Measurements from ENCODE around the gene BRAT1.

The BRAT1 gene

GRCh38 chr7:2499181-2499580 is 56.1 kb downstream of the BRAT1 start:
- TF ChIP-seq, protein P1, sequence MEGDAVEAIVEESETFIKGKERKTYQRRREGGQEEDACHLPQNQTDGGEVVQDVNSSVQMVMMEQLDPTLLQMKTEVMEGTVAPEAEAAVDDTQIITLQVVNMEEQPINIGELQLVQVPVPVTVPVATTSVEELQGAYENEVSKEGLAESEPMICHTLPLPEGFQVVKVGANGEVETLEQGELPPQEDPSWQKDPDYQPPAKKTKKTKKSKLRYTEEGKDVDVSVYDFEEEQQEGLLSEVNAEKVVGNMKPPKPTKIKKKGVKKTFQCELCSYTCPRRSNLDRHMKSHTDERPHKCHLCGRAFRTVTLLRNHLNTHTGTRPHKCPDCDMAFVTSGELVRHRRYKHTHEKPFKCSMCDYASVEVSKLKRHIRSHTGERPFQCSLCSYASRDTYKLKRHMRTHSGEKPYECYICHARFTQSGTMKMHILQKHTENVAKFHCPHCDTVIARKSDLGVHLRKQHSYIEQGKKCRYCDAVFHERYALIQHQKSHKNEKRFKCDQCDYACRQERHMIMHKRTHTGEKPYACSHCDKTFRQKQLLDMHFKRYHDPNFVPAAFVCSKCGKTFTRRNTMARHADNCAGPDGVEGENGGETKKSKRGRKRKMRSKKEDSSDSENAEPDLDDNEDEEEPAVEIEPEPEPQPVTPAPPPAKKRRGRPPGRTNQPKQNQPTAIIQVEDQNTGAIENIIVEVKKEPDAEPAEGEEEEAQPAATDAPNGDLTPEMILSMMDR (IDR thresholded peaks at IDR 0.05; ENCODE audit: insufficient read depth, low read depth, low read length, missing control alignments), result no peak
- DNase-seq (ENCODE audit: low read depth), result no peak
- no peak overlapping the region for H3K4me3 ChIP-seq (ENCODE audit: low read depth, low read length)

- H3K4me3 ChIP-seq (ENCODE audit: low read depth, low read length), result no peak overlapping the region
- TF ChIP-seq, protein P1 (IDR thresholded peaks at IDR 0.05; ENCODE audit: insufficient read depth, low read depth, low read length, missing control alignments), result no peak
- DNase-seq (ENCODE audit: low read depth), result no peak
Measured at GRCh38 chr7:2498708-2499107, 56.6 kb downstream of the BRAT1 start.

- no peak overlapping the region for H3K4me3 ChIP-seq (ENCODE audit: low read depth, low read length)
- no peak for DNase-seq (ENCODE audit: low read depth)
Measured at GRCh38 chr7:2497500-2498336, 57.6 kb downstream of the BRAT1 start.

DNA sequence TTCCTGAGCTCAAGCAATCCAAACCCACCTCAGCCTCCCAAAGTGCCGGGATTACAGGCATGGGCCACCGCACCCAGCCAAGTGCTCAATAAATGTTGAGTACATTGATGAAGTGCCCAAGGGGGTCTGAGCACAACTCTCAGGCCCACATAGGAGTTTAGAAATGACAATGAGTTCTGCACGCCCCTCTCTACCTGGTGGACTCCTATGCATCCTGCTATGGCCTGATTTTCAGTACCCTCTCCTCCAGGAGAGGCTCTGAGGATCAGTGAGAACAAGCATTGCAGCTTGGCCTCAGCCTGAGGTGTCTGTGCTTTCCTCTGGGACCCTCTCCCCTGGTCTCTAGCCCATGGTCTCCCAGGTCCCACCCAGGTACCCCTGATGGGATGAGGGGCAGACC is 58.3 kb downstream of the BRAT1 start:
- H3K4me3 ChIP-seq (ENCODE audit: low read depth, low read length), result no peak overlapping the region
- TF ChIP-seq, protein P1 (IDR thresholded peaks at IDR 0.05; ENCODE audit: insufficient read depth, low read depth, low read length, missing control alignments), result no peak
- no peak for DNase-seq (ENCODE audit: low read depth)

More at GRCh38 chr7:2497500-2498336, 57.6 kb downstream of the BRAT1 start:
- TF ChIP-seq, protein P1 (IDR thresholded peaks at IDR 0.05; ENCODE audit: insufficient read depth, low read depth, low read length, missing control alignments), result no peak

DNA sequence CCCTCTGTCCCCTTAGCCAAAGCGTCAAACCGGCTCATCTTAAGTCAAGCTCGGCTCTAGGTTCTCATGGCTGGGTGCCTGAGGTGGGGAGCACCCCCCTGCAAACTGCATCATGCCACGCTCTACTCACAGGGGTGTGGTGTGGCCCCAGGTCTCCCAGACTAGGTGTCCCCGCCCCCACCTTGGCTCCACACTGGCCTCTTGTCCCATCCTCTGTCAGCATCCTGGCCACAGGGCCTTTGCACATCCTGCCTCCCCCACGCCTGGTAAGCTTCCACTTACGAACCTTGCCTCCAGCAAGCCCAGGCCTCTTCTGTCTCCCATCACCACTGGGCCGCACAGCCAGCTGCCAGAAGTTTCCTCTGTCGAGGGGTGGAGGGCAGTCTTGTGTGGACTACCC is 58.9 kb downstream of the BRAT1 start:
- H3K4me3 ChIP-seq (ENCODE audit: low read depth, low read length), result no peak overlapping the region
- TF ChIP-seq, protein P1 (IDR thresholded peaks at IDR 0.05; ENCODE audit: insufficient read depth, low read depth, low read length, missing control alignments), result no peak
- no peak for DNase-seq (ENCODE audit: low read depth)

- H3K4me3 ChIP-seq (ENCODE audit: low read depth, low read length), result no peak overlapping the region
- TF ChIP-seq, protein P1 (IDR thresholded peaks at IDR 0.05; ENCODE audit: insufficient read depth, low read depth, low read length, missing control alignments), result no peak
- DNase-seq (ENCODE audit: low read depth), result no peak
Measured at GRCh38 chr7:2495418-2496299, 59.7 kb downstream of the BRAT1 start.

Data from GM12865 (cell line).